Cardiac fibroblast (primary cell): Measurements from ENCODE around the gene TPP1.
A peak's percentile ranks its signal among the peaks of the same experiment; 100 is the strongest.

Experiments
- DNase-seq, 2 donors: peaks; one replicate each; pipeline versions ENCODE4 v3.0.0 to v3.0.0-alpha.2; 2010; ENCODE audit warnings: low read depth in 2 of 2
- H3K4me3 ChIP-seq, 2 donors: replicated peaks in 1 of 2; 1 replicate in 1 of 2; 2 replicates in 1 of 2; pipeline ENCODE4 v1.5.1; 2011; ENCODE audit warnings: low read depth in 2 of 2, low read length in 2 of 2, mild to moderate bottlenecking in 2 of 2, moderate library complexity in 1 of 2
- TF ChIP-seq, protein P1 (sequence below): IDR thresholded peaks from one replicate; pipeline ENCODE4 v1.5.1; 2011; ENCODE audit warnings: low read depth, mild to moderate bottlenecking, low read length, inconsistent platforms

The TPP1 gene

GRCh38 chr11:6606471-6607189 lies 12.6 kb downstream of the TPP1 start:
- TF ChIP-seq, protein P1, sequence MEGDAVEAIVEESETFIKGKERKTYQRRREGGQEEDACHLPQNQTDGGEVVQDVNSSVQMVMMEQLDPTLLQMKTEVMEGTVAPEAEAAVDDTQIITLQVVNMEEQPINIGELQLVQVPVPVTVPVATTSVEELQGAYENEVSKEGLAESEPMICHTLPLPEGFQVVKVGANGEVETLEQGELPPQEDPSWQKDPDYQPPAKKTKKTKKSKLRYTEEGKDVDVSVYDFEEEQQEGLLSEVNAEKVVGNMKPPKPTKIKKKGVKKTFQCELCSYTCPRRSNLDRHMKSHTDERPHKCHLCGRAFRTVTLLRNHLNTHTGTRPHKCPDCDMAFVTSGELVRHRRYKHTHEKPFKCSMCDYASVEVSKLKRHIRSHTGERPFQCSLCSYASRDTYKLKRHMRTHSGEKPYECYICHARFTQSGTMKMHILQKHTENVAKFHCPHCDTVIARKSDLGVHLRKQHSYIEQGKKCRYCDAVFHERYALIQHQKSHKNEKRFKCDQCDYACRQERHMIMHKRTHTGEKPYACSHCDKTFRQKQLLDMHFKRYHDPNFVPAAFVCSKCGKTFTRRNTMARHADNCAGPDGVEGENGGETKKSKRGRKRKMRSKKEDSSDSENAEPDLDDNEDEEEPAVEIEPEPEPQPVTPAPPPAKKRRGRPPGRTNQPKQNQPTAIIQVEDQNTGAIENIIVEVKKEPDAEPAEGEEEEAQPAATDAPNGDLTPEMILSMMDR: no peak

GRCh38 chr11:6604790-6605189 lies 14.4 kb downstream of the TPP1 start:
- H3K4me3 ChIP-seq: peak overlapping the region; percentile 88 to 97
- TF ChIP-seq, protein P1: no peak
- DNase-seq: no peak

More at GRCh38 chr11:6606471-6607189, 12.6 kb downstream of the TPP1 start:
- DNase-seq: peak; percentile 94 to 95
- H3K4me3 ChIP-seq: peak overlapping the region in 1 of 2 donors; percentile 97

GRCh38 chr11:6604081-6604626 lies 15.1 kb downstream of the TPP1 start:
- TF ChIP-seq, protein P1: peak; percentile 33
- H3K4me3 ChIP-seq: peak overlapping the region; percentile 88 to 97
- DNase-seq: peak; percentile 66 to 78

GRCh38 chr11:6603287-6604080 lies 15.7 kb downstream of the TPP1 start, which contains the start of the genes ILK and RRP8:
Gene ILK (plus strand): TSS chr11:6603774. CDS start chr11:6604272, 498 bp downstream.
Gene RRP8 (minus strand): TSS chr11:6603616. CDS start chr11:6603502, 114 bp downstream.
- peak within 1 kb of the TSS; percentile 88 to 97 for H3K4me3 ChIP-seq
- DNase-seq: peak; percentile 90 to 93
- TF ChIP-seq, protein P1: peak; percentile 18

GRCh38 chr11:6602096-6602940 lies 16.9 kb downstream of the TPP1 start:
- H3K4me3 ChIP-seq: peak overlapping the region; percentile 88 to 97
- TF ChIP-seq, protein P1: no peak
- no peak for DNase-seq

GRCh38 chr11:6601041-6601461 lies 18.2 kb downstream of the TPP1 start:
- no peak overlapping the region for H3K4me3 ChIP-seq
- no peak for DNase-seq
- TF ChIP-seq, protein P1: no peak
